LNCaP clone FGC (cell line): ENCODE results near the gene CNN1.

ENCODE experiments used
- DNase-seq: peaks from one replicate; pipeline ENCODE4 v3.0.0-alpha.2; 2011; ENCODE audit warnings: low read depth
- H3K4me3 ChIP-seq: 2 replicates; pipeline ENCODE4 v1.5.1; 2011; ENCODE audit warnings: mild to moderate bottlenecking, low read depth, low read length, control low read depth
- TF ChIP-seq, protein P1 (sequence below): IDR thresholded peaks from 2 replicates; pipeline ENCODE4 v1.5.1; 2012; ENCODE audit warnings: mild to moderate bottlenecking; ENCODE audit not compliant: control insufficient read depth, insufficient read depth; ENCODE audit errors: extremely low read depth

Gene CNN1

DNA sequence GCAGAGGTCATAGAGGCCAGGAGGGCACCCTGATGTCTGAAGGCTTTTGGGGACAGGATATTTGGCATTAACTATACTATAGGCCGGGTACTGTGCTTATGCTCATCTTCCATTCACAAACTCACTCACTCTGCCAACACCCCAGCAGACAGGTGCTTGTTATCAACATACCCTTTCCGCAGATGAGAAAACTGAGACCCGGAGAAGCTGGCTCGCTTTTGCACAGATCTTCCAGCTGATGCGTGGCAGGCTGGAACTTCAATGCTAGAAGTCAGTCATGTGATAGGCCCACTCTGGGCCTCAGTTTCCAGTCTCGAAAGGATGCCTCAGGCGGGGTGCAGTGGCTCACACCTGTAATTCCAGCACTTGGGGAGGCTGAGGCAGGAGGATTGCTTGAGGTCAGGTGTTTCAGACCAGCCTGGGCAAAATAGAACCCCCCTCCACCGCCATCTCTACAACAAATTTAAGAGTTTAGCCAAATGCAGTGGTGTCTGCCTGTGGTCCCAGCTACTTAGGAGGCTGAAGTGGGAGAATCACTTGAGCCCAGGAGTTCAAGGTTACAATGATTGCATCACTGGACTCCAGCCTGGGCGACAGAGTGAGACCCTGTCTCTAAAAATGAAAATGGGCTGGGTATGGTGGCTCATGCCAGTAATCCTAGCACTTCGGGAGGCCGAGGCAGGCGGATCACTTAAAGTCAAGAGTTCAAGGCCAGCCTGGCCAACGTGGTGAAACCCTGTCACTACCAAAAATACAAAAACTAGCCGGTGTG lies 9.5 kb downstream of the CNN1 start:
- no peak overlapping the region for H3K4me3 ChIP-seq
- DNase-seq = no peak
- TF ChIP-seq, protein P1, sequence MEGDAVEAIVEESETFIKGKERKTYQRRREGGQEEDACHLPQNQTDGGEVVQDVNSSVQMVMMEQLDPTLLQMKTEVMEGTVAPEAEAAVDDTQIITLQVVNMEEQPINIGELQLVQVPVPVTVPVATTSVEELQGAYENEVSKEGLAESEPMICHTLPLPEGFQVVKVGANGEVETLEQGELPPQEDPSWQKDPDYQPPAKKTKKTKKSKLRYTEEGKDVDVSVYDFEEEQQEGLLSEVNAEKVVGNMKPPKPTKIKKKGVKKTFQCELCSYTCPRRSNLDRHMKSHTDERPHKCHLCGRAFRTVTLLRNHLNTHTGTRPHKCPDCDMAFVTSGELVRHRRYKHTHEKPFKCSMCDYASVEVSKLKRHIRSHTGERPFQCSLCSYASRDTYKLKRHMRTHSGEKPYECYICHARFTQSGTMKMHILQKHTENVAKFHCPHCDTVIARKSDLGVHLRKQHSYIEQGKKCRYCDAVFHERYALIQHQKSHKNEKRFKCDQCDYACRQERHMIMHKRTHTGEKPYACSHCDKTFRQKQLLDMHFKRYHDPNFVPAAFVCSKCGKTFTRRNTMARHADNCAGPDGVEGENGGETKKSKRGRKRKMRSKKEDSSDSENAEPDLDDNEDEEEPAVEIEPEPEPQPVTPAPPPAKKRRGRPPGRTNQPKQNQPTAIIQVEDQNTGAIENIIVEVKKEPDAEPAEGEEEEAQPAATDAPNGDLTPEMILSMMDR = no peak

DNA sequence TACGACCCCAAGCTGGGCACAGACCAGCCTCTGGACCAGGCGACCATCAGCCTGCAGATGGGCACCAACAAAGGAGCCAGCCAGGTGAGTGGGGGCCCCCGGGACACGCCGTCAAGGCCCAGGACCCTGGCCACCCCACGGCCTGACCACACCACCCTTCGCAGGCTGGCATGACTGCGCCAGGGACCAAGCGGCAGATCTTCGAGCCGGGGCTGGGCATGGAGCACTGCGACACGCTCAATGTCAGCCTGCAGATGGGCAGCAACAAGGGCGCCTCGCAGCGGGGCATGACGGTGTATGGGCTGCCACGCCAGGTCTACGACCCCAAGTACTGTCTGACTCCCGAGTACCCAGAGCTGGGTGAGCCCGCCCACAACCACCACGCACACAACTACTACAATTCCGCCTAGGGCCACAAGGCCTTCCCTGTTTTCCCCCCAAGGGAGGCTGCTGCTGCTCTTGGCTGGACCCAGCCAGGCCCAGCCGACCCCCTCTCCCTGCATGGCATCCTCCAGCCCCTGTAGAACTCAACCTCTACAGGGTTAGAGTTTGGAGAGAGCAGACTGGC lies 10.8 kb downstream of the CNN1 start:
- no peak for DNase-seq

DNA sequence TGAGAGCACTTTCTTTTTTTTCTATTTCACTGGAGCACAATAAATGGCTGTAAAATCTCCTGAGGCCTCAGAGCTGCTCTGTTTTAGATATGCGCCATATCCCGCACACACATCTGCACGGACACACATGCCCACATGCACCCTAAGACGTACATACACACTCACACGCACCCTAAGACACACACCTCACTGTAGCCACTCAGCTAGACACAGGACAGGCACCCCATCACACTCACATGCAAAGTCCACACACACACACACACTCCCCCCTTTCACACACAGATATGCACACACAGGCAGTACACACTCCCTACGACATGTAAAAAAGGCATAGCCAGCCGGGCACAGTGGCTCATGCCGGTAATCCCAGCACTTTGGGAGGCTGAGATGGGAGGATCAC lies 11.6 kb downstream of the CNN1 start:
- TF ChIP-seq, protein P1 = no peak
- no peak overlapping the region for H3K4me3 ChIP-seq
- DNase-seq = no peak

More for the DNA sequence above, 10.8 kb downstream of the CNN1 start:
- TF ChIP-seq, protein P1 = no peak
- H3K4me3 ChIP-seq = no peak overlapping the region

DNA sequence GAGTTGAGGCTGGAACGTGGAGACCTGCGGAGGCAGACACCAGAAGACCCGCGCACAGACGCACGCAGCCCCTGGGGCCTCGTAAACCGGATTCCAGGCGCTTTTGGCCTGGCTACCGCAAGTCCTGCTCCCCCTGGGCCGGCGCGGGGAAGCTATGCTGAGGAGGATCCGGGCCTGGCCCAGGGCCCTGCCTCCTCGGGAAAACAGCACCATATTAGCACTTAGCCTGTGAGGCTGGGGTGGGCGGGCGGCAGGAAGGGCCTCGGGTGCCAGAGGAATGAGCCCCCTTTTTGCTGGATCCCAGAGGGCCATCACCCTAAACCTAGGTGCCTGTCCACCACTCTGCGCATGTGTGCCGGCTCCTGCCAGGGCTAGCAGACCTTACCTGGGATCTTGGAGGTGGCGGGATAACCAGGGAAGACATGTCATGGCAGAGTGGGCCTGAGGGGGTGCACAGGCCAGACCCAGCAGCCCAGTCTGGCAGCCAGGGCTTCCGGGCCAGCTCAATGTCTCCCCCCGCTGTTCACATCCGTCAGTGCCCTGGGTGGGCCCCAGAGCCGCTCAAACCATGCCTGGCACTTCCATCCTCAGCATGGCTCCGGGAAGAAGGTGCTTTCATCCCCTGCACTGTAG lies 13.1 kb downstream of the CNN1 start:
- TF ChIP-seq, protein P1 = 0 out of 2 replicates have a peak, but pooled peaks have one; percentile 17
- no peak overlapping the region for H3K4me3 ChIP-seq
- DNase-seq = no peak

DNA sequence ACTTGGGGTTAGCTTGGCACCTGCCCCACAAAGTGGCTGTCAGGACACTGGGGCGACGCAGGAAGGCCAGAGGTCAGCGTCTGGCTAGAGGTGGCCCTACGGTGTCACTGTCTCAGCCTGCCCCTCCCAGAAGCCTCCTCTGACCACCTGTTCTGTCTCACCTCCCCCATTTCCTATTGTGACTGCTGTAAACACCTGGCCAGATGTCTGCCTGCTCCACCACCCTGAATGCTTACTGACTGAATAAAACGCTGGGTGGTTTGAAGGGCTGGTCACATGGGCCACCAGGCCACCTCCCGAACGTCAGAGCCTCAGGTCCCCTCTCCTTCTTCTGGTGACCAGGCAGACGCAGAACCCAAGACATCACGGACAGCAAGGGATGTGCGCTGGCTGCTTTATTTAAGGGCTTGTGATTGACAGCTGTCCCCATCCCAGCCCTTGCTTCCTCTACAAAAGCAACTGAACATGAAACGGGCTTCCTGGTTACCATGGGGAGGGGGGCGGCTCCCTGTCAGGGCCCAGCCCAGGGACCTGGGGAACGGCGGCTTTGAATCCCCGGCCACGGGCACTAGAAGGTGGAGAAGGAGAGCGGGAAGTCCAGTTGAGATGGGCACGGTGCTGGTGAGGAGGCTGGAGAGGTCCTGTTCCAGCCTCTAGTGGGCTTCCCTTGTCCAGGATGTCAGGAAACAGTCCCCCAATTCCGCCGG lies 14.2 kb downstream of the CNN1 start:
- TF ChIP-seq, protein P1 = no peak
- no peak overlapping the region for H3K4me3 ChIP-seq
- no peak for DNase-seq

DNA sequence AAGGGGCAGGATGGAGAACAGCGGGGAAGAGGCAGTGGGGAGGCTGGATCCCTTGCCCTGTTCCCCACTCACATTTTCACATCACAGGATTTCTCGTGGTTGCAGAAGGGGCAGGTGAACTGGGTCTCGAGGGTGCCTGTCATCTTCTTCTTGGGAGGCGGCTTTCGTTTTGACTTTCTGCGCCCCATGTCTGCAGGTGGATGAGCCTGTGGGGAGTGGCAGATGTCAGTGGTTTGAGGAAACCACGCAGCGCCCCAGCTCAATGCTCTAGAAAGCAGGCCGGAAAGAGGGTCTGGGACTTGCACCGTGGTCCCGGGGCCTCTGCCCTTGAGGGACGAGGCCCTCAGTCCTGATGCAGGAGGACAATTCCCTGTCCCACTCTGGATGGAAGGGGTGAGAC lies 15.5 kb downstream of the CNN1 start:
- TF ChIP-seq, protein P1 = no peak
- no peak overlapping the region for H3K4me3 ChIP-seq
- no peak for DNase-seq
